ENCODE results near the gene TSHZ1. TPM values are rescaled to one million over a fixed set of nuclear protein-coding genes. Genes with fewer than 3 reads are reported as not detected.

Gene TSHZ1
- total RNA-seq, 1 experiment from 2014 or later: 12.4 TPM

GRCh38 chr18:75200071-75200470 is 10.5 kb upstream of the TSHZ1 start:
- Histone ChIP-seq H3K4me3 (no peak overlapping the region), H3K9me3 (replicated peaks) (no peaks in the 10 kb centered on the region), H3K27ac (no peak overlapping the region), H3K4me1 (replicated peaks) (peaks cover 27% of the 10 kb centered on the region), H3K27me3 (replicated peaks) (no peaks in the 10 kb centered on the region), H3K36me3 (peaks cover 33% of the 10 kb centered on the region)
- DNase-seq (ENCODE audit: low read depth in 1 of 2, low spot score in 2 of 2): peak in 1 of 2 experiments; percentile 35

GRCh38 chr18:75200605-75201280 is 9.9 kb upstream of the TSHZ1 start:
- H3K36me3 ChIP-seq: peaks cover 33% of the 10 kb centered on the region
- peaks cover 27% of the 10 kb centered on the region for H3K4me1 ChIP-seq (replicated peaks)
- H3K9me3 ChIP-seq (replicated peaks): no peaks in the 10 kb centered on the region
- H3K27ac ChIP-seq: no peak overlapping the region
- no peak overlapping the region for H3K4me3 ChIP-seq
- no peak for DNase-seq (ENCODE audit: low read depth in 1 of 2, low spot score in 2 of 2)
- H3K27me3 ChIP-seq (replicated peaks): no peaks in the 10 kb centered on the region

GRCh38 chr18:75201282-75202270 is 9.0 kb upstream of the TSHZ1 start:
- H3K36me3 ChIP-seq: peaks cover 33% of the 10 kb centered on the region
- no peak overlapping the region for H3K27ac ChIP-seq
- no peaks in the 10 kb centered on the region for H3K27me3 ChIP-seq (replicated peaks)
- no peak for DNase-seq (ENCODE audit: low read depth in 1 of 2, low spot score in 2 of 2)
- H3K9me3 ChIP-seq (replicated peaks): no peaks in the 10 kb centered on the region
- H3K4me3 ChIP-seq: no peak overlapping the region
- peaks cover 28% of the 10 kb centered on the region for H3K4me1 ChIP-seq (replicated peaks)

- peaks cover 35% of the 10 kb centered on the region for H3K4me1 ChIP-seq (replicated peaks)
- H3K36me3 ChIP-seq: peaks cover 33% of the 10 kb centered on the region
- no peak for DNase-seq (ENCODE audit: low read depth in 1 of 2, low spot score in 2 of 2)
- H3K4me3 ChIP-seq: no peak overlapping the region
- H3K27me3 ChIP-seq (replicated peaks): no peaks in the 10 kb centered on the region
- H3K27ac ChIP-seq: no peak overlapping the region
- H3K9me3 ChIP-seq (replicated peaks): no peaks in the 10 kb centered on the region
These were observed 7.8 kb upstream of the TSHZ1 start for GRCh38 chr18:75202696-75203365.

GRCh38 chr18:75203416-75204268 is 7.0 kb upstream of the TSHZ1 start:
- Histone ChIP-seq H3K4me1 (replicated peaks) (peaks cover 27% of the 10 kb centered on the region), H3K27ac (no peak overlapping the region), H3K4me3 (no peak overlapping the region), H3K36me3 (peaks cover 33% of the 10 kb centered on the region), H3K27me3 (replicated peaks) (no peaks in the 10 kb centered on the region), H3K9me3 (replicated peaks) (no peaks in the 10 kb centered on the region)
- no peak for DNase-seq (ENCODE audit: low read depth in 1 of 2, low spot score in 2 of 2)

GRCh38 chr18:75204269-75204731 is 6.3 kb upstream of the TSHZ1 start:
- DNase-seq (ENCODE audit: low read depth in 1 of 2, low spot score in 2 of 2): no peak
- Histone ChIP-seq H3K4me1 (replicated peaks) (peaks cover 21% of the 10 kb centered on the region), H3K36me3 (peaks cover 36% of the 10 kb centered on the region), H3K4me3 (no peak overlapping the region), H3K27me3 (replicated peaks) (no peaks in the 10 kb centered on the region), H3K27ac (no peak overlapping the region), H3K9me3 (replicated peaks) (no peaks in the 10 kb centered on the region)

- no peak overlapping the region for H3K27ac ChIP-seq
- H3K9me3 ChIP-seq (replicated peaks): no peaks in the 10 kb centered on the region
- no peak overlapping the region for H3K4me3 ChIP-seq
- no peak for DNase-seq (ENCODE audit: low read depth in 1 of 2, low spot score in 2 of 2)
- H3K27me3 ChIP-seq (replicated peaks): no peaks in the 10 kb centered on the region
- H3K4me1 ChIP-seq (replicated peaks): peaks cover 19% of the 10 kb centered on the region
- peaks cover 33% of the 10 kb centered on the region for H3K36me3 ChIP-seq
These were observed 5.7 kb upstream of the TSHZ1 start for GRCh38 chr18:75204732-75205513.

GRCh38 chr18:75205514-75206132 is 5.0 kb upstream of the TSHZ1 start:
- Histone ChIP-seq H3K4me3 (no peak overlapping the region), H3K27ac (no peak overlapping the region), H3K4me1 (replicated peaks) (peaks cover 19% of the 10 kb centered on the region), H3K9me3 (replicated peaks) (no peaks in the 10 kb centered on the region), H3K27me3 (replicated peaks) (no peaks in the 10 kb centered on the region), H3K36me3 (peaks cover 26% of the 10 kb centered on the region)
- no peak for DNase-seq (ENCODE audit: low read depth in 1 of 2, low spot score in 2 of 2)

GRCh38 chr18:75206452-75207309 is 3.9 kb upstream of the TSHZ1 start:
- Histone ChIP-seq H3K27ac (no peak overlapping the region), H3K9me3 (replicated peaks) (no peaks in the 10 kb centered on the region), H3K4me3 (peak overlapping the region; percentile 95), H3K4me1 (replicated peaks) (peaks cover 19% of the 10 kb centered on the region), H3K27me3 (replicated peaks) (no peaks in the 10 kb centered on the region), H3K36me3 (peaks cover 15% of the 10 kb centered on the region)
- no peak for DNase-seq (ENCODE audit: low read depth in 1 of 2, low spot score in 2 of 2)

- H3K27ac ChIP-seq: peak overlapping the region; percentile 87
- H3K27me3 ChIP-seq (replicated peaks): no peaks in the 10 kb centered on the region
- H3K36me3 ChIP-seq: peaks cover 10% of the 10 kb centered on the region
- H3K4me1 ChIP-seq (replicated peaks): peaks cover 25% of the 10 kb centered on the region
- H3K9me3 ChIP-seq (replicated peaks): no peaks in the 10 kb centered on the region
- peak in 1 of 2 experiments; percentile 37 for DNase-seq (ENCODE audit: low read depth in 1 of 2, low spot score in 2 of 2)
- peak overlapping the region; percentile 95 for H3K4me3 ChIP-seq
These were observed 3.1 kb upstream of the TSHZ1 start for GRCh38 chr18:75207310-75208154.
